ENCODE data around the gene ERCC6. TPM values are rescaled to one million over a fixed set of nuclear protein-coding genes. Genes with fewer than 3 reads are reported as not detected.

Gene ERCC6
- total RNA-seq, 1 experiment from 2014 or later = 18.2 TPM

DNA sequence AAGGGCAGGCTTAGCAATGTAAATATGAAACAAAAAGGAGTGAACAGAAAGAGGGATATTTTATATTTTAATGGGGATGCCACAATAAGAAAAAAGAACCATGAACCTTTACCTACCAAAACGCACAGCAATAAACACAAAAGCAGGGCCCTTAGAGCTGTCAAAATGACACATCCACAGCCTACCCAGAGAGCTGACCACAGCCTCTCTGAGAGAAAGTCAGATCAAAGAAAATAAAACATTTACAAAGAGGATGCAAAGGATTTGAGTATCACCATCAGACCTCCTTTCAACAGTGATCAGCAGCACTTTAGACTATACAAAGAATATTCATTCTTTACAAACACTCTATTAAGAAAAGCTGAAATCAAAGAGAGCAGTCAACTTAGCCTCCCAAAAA, 52.9 kb downstream of the ERCC6 start:
- Mint-ChIP-seq H3K9me3 (no peaks in the 10 kb centered on the region), H3K27me3 (ENCODE audit: low read depth) (no peaks in the 10 kb centered on the region), H3K4me3 (no peak overlapping the region), H3K27ac (no peak overlapping the region), H3K4me1 (no peaks in the 10 kb centered on the region), H3K36me3 (ENCODE audit: insufficient read depth in 1 of 3, low read depth in 3 of 3) (peaks cover 0 to 3% (median 1%) of the 10 kb centered on the region in 3 experiments; a peak in 3 of 7 replicates)
- H3K56ac ChIP-seq (ENCODE audit: insufficient read length, low read depth, low read length) = no peak overlapping the region
- H4K8ac ChIP-seq (replicated peaks; ENCODE audit: insufficient read length, low read depth, low read length) = no peak overlapping the region
- TF ChIP-seq CTCF (conservative IDR thresholded peaks at IDR 0.05) = no peak
- no peak overlapping the region for H3K4ac ChIP-seq (ENCODE audit: low read depth, low read length)
- no peak overlapping the region for H2BK12ac ChIP-seq (ENCODE audit: insufficient read length, low read depth, low read length)
- H3K9ac ChIP-seq (ENCODE audit: extremely low read depth, insufficient read length, low read length) = no peak overlapping the region
- DNase-seq = no peak
- no peaks in the 10 kb centered on the region for H3K4me1 ChIP-seq (ENCODE audit: insufficient read depth, low read length)
- no peak overlapping the region for H4K91ac ChIP-seq (ENCODE audit: insufficient read length, low read depth, low read length)
- no peak overlapping the region for H2BK120ac ChIP-seq (ENCODE audit: low read depth, low read length, poor library complexity, severe bottlenecking)
- H3K18ac ChIP-seq (ENCODE audit: insufficient read length, low read depth, low read length) = no peak overlapping the region
- WGBS (ENCODE audit: extremely low coverage, insufficient read length, low lambda C conversion rate) = no CpG with 5 or more reads among the region's 1 CpG
- no peak overlapping the region for H3K23ac ChIP-seq (ENCODE audit: insufficient read length, low read depth, low read length)
- no peaks in the 10 kb centered on the region for H3K79me2 ChIP-seq (ENCODE audit: insufficient read depth, low read length)
- no peak overlapping the region for H3K27ac ChIP-seq (ENCODE audit: insufficient read length, low read depth, low read length)
- H3K9me3 ChIP-seq (ENCODE audit: control insufficient read depth, low read depth, low read length) = no peaks in the 10 kb centered on the region
- no peak overlapping the region for H3K4me2 ChIP-seq (ENCODE audit: insufficient read depth, insufficient read length, low read length)
- H2BK5ac ChIP-seq (ENCODE audit: insufficient read length, low read length) = no peak overlapping the region
- H4K20me1 ChIP-seq (ENCODE audit: control insufficient read depth, insufficient read depth, insufficient read length) = no peaks in the 10 kb centered on the region
- H3K79me1 ChIP-seq (ENCODE audit: insufficient read depth, low read depth, low read length, poor library complexity, severe bottlenecking) = no peaks in the 10 kb centered on the region
- no peak overlapping the region for H3T11ph ChIP-seq (ENCODE audit: low read length)
- H2AK5ac ChIP-seq (ENCODE audit: insufficient read length, low read length) = no peak overlapping the region
- H2BK15ac ChIP-seq (ENCODE audit: low read depth, low read length) = no peak overlapping the region
- no peak overlapping the region for H2AFZ ChIP-seq (ENCODE audit: low read length)
- no peak overlapping the region for H3K14ac ChIP-seq (ENCODE audit: insufficient read depth, low read length)
- no peak overlapping the region for H4K5ac ChIP-seq (ENCODE audit: insufficient read length, low read depth, low read length)
- no peaks in the 10 kb centered on the region for H3K27me3 ChIP-seq (ENCODE audit: insufficient read depth, low read length)
- H2BK20ac ChIP-seq (ENCODE audit: low read depth, low read length, poor library complexity, severe bottlenecking) = no peak overlapping the region
- H3K23me2 ChIP-seq (ENCODE audit: insufficient read length, low read depth, low read length, poor library complexity, severe bottlenecking) = no peaks in the 10 kb centered on the region
